WI38 (cell line): ENCODE results near the gene APP.
A peak's percentile ranks its signal among the peaks of the same experiment; 100 is the strongest.

ENCODE experiments used
- H3K4me3 ChIP-seq: 2 replicates; pipeline ENCODE4 v1.5.1; 2011; ENCODE audit warnings: low read depth, mild to moderate bottlenecking, control low read depth, low read length
- TF ChIP-seq, protein P1 (sequence below): IDR thresholded peaks from 2 replicates; pipeline ENCODE4 v1.5.1; 2012; ENCODE audit warnings: low read depth, mild to moderate bottlenecking, control low read depth, low read length

APP gene

DNA sequence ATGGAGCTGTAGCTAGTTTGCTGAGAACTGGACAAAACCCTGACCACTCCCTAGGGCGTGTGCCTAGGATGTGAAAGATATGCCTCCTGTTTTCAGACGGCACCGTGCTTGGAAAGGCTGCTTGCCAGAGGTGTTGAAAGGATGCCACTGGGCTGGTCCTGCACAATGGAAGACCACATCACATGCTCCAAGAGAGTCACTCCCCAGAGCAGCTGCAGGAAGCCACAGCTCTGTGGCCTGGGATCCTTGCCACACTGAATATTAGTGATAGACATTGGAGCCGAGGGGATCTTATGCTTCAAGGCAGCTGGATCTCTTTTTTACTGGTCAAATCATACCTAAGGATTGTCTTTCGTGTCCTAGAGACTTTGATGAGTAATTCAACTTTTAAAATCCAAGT lies 6.6 kb upstream of the APP start:
- no peak overlapping the region for H3K4me3 ChIP-seq
- TF ChIP-seq, protein P1, sequence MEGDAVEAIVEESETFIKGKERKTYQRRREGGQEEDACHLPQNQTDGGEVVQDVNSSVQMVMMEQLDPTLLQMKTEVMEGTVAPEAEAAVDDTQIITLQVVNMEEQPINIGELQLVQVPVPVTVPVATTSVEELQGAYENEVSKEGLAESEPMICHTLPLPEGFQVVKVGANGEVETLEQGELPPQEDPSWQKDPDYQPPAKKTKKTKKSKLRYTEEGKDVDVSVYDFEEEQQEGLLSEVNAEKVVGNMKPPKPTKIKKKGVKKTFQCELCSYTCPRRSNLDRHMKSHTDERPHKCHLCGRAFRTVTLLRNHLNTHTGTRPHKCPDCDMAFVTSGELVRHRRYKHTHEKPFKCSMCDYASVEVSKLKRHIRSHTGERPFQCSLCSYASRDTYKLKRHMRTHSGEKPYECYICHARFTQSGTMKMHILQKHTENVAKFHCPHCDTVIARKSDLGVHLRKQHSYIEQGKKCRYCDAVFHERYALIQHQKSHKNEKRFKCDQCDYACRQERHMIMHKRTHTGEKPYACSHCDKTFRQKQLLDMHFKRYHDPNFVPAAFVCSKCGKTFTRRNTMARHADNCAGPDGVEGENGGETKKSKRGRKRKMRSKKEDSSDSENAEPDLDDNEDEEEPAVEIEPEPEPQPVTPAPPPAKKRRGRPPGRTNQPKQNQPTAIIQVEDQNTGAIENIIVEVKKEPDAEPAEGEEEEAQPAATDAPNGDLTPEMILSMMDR = no peak

DNA sequence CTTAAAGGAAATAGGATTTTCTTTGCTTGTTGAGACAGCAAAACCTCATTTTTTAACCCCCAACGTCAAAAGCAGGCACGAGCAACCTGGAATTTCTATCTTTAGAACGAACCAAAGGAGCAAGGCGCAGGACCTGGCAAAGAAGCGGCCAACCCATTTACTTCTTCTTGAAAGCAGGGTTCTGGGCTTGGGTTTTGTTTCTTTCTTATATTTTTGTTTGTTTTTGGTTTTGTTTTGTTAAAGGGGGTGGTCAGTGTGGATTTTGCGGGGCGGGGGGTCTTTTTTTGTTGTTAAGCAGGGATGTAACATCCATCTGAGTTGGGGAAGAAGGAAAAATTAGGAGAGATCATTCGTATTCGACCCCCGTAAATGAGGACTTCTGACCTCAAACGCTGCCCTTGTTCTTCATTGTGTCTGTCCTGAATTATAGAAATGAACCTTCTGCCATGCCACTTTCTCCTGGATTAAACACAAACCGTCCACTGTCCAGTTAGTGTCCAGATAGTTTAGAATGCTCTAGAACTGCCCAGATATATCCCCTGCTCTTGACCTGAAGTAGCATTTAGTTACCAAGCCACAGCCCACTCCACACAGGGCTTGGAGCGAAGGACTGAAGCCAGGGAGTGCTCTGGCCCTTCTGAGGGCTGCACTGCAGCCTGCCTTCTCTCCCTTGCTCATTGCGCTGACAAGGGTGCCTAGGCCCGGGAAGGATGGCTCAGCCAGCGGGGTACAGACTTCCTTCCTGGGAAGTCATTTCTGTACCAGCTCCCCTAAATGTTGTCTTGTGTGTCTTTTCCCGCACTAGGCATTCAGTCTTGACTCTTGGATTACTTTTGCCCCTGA lies 909 bp upstream of the APP start:
- H3K4me3 ChIP-seq = peak overlapping the region; percentile 92
- TF ChIP-seq, protein P1 = no peak

DNA sequence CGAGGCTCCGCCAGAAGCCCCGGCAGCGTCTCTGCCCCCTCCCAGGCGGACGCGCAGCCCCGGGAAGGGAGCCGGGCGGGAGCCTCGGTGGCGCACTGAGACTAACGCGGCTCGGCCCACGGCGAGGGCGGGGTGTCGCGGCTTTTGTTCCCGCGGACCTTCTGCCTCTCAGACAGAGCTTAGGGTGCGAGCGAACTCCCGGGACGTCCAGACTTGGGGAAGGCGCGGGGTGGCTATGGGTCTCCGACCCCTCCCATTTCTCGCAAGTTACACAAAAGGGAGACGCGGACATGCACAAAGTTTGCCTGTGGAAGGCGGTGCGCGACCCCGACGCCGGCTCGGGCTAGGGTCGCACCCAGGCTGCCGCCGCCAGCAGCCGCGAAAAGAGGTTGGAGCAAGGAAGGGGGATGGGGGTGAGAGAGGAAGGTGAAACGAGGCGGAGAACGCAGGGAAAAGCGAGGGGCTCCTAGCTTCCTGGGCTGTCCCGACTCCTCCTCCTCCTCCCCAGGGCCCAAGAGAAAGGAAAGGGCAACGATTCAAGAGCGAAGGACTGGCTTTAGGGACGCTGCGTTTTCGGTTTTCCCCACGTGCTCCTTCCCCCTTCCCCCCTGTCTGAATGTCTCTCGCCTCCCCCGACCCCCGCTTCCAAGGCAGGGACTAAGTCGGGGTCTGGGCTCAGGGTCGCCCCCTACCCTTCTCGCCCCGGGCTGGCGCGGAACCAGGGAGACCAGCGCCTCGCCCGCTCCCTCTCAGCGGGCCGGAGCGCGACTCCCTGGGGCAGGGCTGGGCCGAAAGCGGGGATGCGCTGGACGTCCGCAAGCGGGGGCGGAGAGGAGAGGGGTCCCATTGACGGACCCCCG lies 729 bp downstream of the APP start:
- TF ChIP-seq, protein P1 = no peak
- H3K4me3 ChIP-seq = peak overlapping the region; percentile 92

DNA sequence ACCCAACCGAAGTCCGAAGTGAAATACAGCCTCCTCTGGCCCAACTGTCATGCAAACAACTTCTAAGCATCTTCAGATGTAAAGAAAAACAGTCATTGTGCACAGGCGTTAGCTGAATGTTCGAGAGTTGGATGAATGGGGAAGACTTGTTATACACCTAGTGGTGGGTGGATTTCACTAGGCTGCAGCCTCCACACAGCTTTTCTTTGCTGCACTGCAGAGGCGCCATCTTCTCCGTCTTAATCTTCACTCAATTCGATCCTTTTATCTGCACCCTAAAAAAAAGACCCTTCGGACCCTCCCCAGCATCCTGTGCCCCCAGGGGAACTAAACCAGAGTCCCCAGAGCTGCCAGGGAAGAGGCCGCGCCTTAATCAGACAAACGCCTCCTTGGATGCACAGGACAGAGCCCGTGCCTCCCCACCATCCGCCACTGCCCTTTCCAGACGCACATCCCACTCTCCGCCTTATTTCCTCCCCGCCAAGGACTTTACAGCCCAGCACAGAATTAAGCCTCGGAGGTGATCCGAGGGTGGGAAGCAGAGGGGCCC lies 1.4 kb downstream of the APP start:
- H3K4me3 ChIP-seq = peak overlapping the region; percentile 92
- TF ChIP-seq, protein P1 = no peak

DNA sequence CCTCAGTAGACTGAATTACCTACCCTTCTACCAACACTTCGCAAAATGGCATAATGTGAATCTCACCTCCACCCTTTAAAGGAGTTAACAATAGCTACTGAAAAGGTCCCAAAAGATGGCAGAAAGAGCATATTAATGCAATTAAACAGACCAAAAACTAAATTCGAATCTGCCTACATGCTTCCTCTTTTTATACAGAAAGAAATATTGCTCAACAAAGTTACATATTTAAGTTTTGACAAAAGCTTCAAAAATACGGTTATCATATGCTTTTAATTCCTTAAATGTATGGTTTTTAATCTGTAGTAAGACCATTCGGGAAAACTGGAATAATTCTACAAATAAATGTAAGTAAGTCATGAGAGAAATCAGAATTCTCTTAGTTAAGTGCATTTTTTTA lies 2.2 kb downstream of the APP start:
- H3K4me3 ChIP-seq = peak overlapping the region; percentile 92
- TF ChIP-seq, protein P1 = no peak

DNA sequence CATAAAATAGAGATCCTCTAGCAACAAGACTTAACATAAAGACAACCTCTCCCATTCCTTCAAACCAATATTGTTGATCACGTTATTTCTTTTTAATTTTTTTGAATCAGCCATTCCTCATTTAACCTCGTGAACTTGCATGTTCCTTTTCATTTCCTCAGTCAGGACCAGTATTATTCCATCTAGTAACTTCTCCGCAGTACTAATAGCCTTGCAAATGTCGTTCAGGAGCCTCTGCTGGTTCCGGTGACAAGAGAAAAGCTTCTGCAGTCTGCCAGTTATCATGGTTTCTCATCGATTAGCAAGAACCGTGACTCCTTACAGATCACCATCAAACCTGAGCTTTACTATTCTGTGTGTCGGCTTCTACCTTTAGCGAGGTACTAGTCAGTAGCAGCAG lies 3.0 kb downstream of the APP start:
- H3K4me3 ChIP-seq = no peak overlapping the region

More for the DNA sequence above, 3.0 kb downstream of the APP start:
- TF ChIP-seq, protein P1 = no peak
